ENCODE measurements around the gene SLC6A19. TPM values are rescaled to one million over a fixed set of nuclear protein-coding genes. Genes with fewer than 3 reads are reported as not detected.

SLC6A19 gene
- total and polyA plus RNA-seq, 9 of the 15 experiments (the other 6 are each of a cell fraction or from before 2014, with no cell fraction given), result 0.03 to 1.6 (median 0.59) TPM

- TF ChIP-seq THRAP3 (IDR thresholded peaks at IDR 0.05; ENCODE audit: borderline replicate concordance) (no peak), ZFP91 (CRISPR knock-in tag; IDR thresholded peaks at IDR 0.05) (no peak), MYNN (IDR thresholded peaks at IDR 0.05) (0 out of 2 replicates have a peak, but pooled peaks have one; percentile 39), MYNN (CRISPR knock-in tag; IDR thresholded peaks at IDR 0.05) (no peak), CLOCK (CRISPR knock-in tag; IDR thresholded peaks at IDR 0.05; ENCODE audit: borderline replicate concordance) (no peak), SNIP1 (IDR thresholded peaks at IDR 0.05; ENCODE audit: low read depth) (no peak), HNRNPL (IDR thresholded peaks at IDR 0.05; ENCODE audit: low read depth, low read length) (no peak), MEIS2 (IDR thresholded peaks at IDR 0.05; ENCODE audit: partially characterized antibody) (peak; percentile 48), POLR2G (IDR thresholded peaks at IDR 0.05; ENCODE audit: low read depth, low read length) (no peak), ADNP (tag; IDR thresholded peaks at IDR 0.05) (no peak), SRSF3 (IDR thresholded peaks at IDR 0.05; ENCODE audit: insufficient read depth, low read length) (no peak), NFIC (IDR thresholded peaks at IDR 0.05) (no peak), SMAD1 (IDR thresholded peaks at IDR 0.05; ENCODE audit: low read depth, low read length, partially characterized antibody) (no peak), SOX6 (IDR thresholded peaks at IDR 0.05) (peak; percentile 66), ETV1 (tag; conservative IDR thresholded peaks at IDR 0.05; ENCODE audit: low read depth) (no peak), CBFA2T3 (IDR thresholded peaks at IDR 0.05) (peak; percentile 12; the same call in 1 of the 2 replicates), ELF4 (CRISPR knock-in tag; IDR thresholded peaks at IDR 0.05) (no peak), ZNF75A (CRISPR knock-in tag; IDR thresholded peaks at IDR 0.05) (no peak), CBX8 (IDR thresholded peaks at IDR 0.05; ENCODE audit: borderline replicate concordance, extremely low read depth, low read depth, low read length, poor library complexity, severe bottlenecking) (no peak), ZNF23 (CRISPR knock-in tag; IDR thresholded peaks at IDR 0.05) (no peak), ZNF408 (CRISPR knock-in tag; IDR thresholded peaks at IDR 0.05; ENCODE audit: low read depth) (no peak), ZNF449 (CRISPR knock-in tag; IDR thresholded peaks at IDR 0.05) (no peak), SMAD3 (CRISPR knock-in tag; conservative IDR thresholded peaks at IDR 0.05) (no peak), KLF13 (tag; IDR thresholded peaks at IDR 0.05; ENCODE audit: borderline replicate concordance, low read depth) (no peak)
Observed at GRCh38 chr5:1174122-1174936, 27.1 kb upstream of the SLC6A19 start (continued).

All from K562 (cell line).